Measurements from ENCODE around the gene PLA2G4B.

- TF ChIP-seq POLR2A (IDR thresholded peaks at IDR 0.05) (no peak), EP300 (IDR thresholded peaks at IDR 0.05) (no peak)
- TF ChIP-seq, protein P1, sequence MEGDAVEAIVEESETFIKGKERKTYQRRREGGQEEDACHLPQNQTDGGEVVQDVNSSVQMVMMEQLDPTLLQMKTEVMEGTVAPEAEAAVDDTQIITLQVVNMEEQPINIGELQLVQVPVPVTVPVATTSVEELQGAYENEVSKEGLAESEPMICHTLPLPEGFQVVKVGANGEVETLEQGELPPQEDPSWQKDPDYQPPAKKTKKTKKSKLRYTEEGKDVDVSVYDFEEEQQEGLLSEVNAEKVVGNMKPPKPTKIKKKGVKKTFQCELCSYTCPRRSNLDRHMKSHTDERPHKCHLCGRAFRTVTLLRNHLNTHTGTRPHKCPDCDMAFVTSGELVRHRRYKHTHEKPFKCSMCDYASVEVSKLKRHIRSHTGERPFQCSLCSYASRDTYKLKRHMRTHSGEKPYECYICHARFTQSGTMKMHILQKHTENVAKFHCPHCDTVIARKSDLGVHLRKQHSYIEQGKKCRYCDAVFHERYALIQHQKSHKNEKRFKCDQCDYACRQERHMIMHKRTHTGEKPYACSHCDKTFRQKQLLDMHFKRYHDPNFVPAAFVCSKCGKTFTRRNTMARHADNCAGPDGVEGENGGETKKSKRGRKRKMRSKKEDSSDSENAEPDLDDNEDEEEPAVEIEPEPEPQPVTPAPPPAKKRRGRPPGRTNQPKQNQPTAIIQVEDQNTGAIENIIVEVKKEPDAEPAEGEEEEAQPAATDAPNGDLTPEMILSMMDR (IDR thresholded peaks at IDR 0.05): no peak
These were observed 45.8 kb downstream of the PLA2G4B start for GRCh38 chr15:41884458-41884857.

Data from tibial nerve (tissue), 4 donors.